Skeletal muscle tissue (tissue), 4 donors: ENCODE results near the gene EFEMP1. TPM values are rescaled to one million over a fixed set of nuclear protein-coding genes. Genes with fewer than 3 reads are reported as not detected.

Source experiments
- H3K27ac ChIP-seq: one replicate; pipeline ENCODE4 v1.7.0; 2013; ENCODE audit warnings: mild to moderate bottlenecking, low read depth, low read length, inconsistent platforms
- H3K27me3 ChIP-seq, 3 donors: one replicate each; pipeline ENCODE4 v1.7.0; 2013; ENCODE audit warnings: low read length in 3 of 3; ENCODE audit not compliant: control insufficient read depth in 3 of 3, insufficient read depth in 3 of 3
- H3K36me3 ChIP-seq, 3 donors: one replicate each; pipeline ENCODE4 v1.7.0; 2013; ENCODE audit warnings: low read length in 3 of 3; ENCODE audit not compliant: control insufficient read depth in 3 of 3, insufficient read depth in 3 of 3
- H3K4me1 ChIP-seq, 3 donors: one replicate each; pipeline ENCODE4 v1.7.0; 2013; ENCODE audit warnings: low read length in 3 of 3, mild to moderate bottlenecking in 3 of 3; ENCODE audit not compliant: control insufficient read depth in 3 of 3, insufficient read depth in 3 of 3
- H3K4me3 ChIP-seq, 3 donors: one replicate each; pipeline ENCODE4 v1.7.0; 2013; ENCODE audit warnings: low read length in 3 of 3
- H3K9ac ChIP-seq, 3 donors: one replicate each; pipeline ENCODE4 v1.7.0; 2013; ENCODE audit warnings: low read length in 3 of 3, mild to moderate bottlenecking in 3 of 3, moderate library complexity in 2 of 3, low read depth in 1 of 3
- H3K9me3 ChIP-seq, 3 donors: one replicate each; pipeline ENCODE4 v1.7.0; 2013; ENCODE audit warnings: low read length in 3 of 3; ENCODE audit not compliant: control insufficient read depth in 3 of 3
- total RNA-seq: library from RNA; depleted of rRNA; stranded (reverse); fragments of >200 nt; gene quantifications from one replicate; pipeline ENCODE4 v1.2.3, GENCODE V29; 2014
- donor health status: Osteomylitis.

EFEMP1 gene
- total RNA-seq, 1 donor from 2014 or later: 18.3 TPM

DNA sequence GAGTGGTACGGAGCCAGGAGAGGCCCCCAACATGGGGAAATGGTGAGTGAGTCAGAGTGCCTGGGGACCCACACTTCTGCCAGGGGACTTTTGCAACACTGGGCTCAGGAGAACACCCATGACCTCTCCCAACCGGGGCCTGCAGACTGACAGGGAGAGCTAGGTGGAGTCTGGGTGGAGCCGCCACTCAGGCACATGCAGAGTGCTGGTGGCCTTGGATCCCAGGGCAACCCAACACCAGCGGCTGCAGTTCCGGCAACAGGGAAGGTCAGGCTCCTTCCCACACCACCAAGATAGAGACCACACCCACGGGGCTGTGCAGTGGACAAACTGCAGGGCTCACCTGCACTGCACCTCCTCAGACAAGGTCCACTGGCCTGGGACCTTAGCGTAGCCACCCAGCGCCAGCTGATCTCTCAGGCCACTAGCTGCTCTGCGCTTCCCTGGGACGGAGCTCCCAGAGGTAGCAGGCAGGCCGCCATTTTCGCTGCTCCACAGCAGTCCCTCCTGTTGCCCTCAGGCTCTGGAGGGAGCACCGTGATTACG lies 99.0 kb downstream of the EFEMP1 start:
- Histone ChIP-seq H3K27ac (no peak overlapping the region), H3K9me3 (no peaks in the 10 kb centered on the region), H3K4me3 (no peak overlapping the region), H3K9ac (no peak overlapping the region), H3K4me1 (no peaks in the 10 kb centered on the region), H3K36me3 (no peaks in the 10 kb centered on the region), H3K27me3 (no peaks in the 10 kb centered on the region)

Other genes with a start within 250 kb of the EFEMP1 start
- gene PNPT1, start 229.9 kb downstream of the EFEMP1 start, total RNA-seq: 29.7 TPM